ENCODE results near the gene ZNF597.

DNA sequence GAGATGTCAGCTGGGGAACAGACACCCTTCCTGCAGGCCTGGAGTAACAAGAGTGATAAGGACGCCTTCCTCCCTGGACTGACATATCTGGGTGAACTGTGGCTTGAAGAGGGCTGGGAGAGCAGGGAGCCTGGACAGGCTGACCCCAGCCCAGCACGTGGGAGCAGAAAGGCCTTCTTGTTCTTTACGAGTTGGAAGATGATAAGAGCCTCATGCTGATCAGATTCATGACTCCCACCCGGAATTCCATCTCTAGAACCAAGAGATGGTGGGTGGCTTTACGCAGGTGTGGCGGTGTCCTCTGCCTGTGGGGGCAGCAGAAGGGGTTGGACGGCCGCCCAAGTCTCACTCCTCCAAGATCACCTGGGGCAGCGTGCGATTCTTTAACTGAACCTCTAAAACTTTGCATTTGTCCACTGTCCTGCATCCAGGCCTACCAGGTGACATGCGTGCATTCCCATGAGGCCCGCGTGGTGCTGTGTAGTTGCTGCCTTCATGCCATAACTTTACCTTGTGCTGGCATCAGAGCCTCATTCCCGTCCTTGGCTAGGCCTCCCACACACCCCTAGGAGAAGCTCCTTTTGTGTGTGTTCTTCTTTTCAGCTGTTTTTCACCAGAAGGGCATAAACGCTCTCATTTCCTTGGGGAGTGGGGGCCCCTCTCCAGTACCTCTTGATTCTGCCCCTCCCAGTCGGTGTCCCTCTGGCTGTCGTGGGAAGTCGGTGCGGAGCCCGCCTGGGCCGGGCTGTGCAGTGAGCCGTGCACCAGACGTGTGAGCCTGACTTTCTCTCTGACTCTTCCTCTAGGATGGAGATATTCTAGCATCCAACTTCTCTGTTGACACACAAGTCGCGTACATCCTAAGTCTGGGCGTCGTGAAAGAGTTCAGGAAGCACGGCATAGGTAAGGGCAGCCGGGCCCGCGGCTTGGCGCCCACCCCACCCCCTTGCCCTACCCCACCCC lies 38.7 kb upstream of the ZNF597 start:
- TF ChIP-seq, protein P1, sequence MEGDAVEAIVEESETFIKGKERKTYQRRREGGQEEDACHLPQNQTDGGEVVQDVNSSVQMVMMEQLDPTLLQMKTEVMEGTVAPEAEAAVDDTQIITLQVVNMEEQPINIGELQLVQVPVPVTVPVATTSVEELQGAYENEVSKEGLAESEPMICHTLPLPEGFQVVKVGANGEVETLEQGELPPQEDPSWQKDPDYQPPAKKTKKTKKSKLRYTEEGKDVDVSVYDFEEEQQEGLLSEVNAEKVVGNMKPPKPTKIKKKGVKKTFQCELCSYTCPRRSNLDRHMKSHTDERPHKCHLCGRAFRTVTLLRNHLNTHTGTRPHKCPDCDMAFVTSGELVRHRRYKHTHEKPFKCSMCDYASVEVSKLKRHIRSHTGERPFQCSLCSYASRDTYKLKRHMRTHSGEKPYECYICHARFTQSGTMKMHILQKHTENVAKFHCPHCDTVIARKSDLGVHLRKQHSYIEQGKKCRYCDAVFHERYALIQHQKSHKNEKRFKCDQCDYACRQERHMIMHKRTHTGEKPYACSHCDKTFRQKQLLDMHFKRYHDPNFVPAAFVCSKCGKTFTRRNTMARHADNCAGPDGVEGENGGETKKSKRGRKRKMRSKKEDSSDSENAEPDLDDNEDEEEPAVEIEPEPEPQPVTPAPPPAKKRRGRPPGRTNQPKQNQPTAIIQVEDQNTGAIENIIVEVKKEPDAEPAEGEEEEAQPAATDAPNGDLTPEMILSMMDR (IDR thresholded peaks at IDR 0.05), result no peak
- TF ChIP-seq ZFX (IDR thresholded peaks at IDR 0.05; ENCODE audit: borderline replicate concordance), result no peak

Measured in 22Rv1 (cell line).